Keratinocyte (primary cell): ENCODE data around the gene DCLK1. TPM values are rescaled to one million over a fixed set of nuclear protein-coding genes. Genes with fewer than 3 reads are reported as not detected.

ENCODE experiments used
- DNase-seq: peaks from one replicate; pipeline ENCODE4 v3.0.0-alpha.2; 2011; ENCODE audit warnings: low read depth, missing footprints, low spot score
- FAIRE-seq: peaks from 2 replicates; lab custom pipeline; 2011; peaks lifted over from hg19 to GRCh38; lab: Jason Lieb, UNC
- H2AFZ ChIP-seq: 2 replicates; pipeline ENCODE4 v1.6.0; 2012; ENCODE audit warnings: low read length, control low read depth, inconsistent platforms; ENCODE audit not compliant: control insufficient read depth
- H3K27ac ChIP-seq: 2 replicates; pipeline ENCODE4 v1.5.1; 2011; ENCODE audit warnings: low read length; ENCODE audit not compliant: control insufficient read depth, insufficient read depth
- H3K27me3 ChIP-seq: 3 replicates; pipeline ENCODE4 v1.6.0; 2011; ENCODE audit warnings: low read length; ENCODE audit not compliant: control insufficient read depth, insufficient read depth; ENCODE audit errors: extremely low read depth
- H3K36me3 ChIP-seq, 2 experiments: 2 replicates in 1 of 2; 3 replicates in 1 of 2; pipeline ENCODE4 v1.5.1; 2011; ENCODE audit warnings: low read length in 2 of 2, mild to moderate bottlenecking in 1 of 2; ENCODE audit not compliant: control insufficient read depth in 2 of 2, insufficient read depth in 2 of 2; ENCODE audit errors: extremely low read depth in 1 of 2
- H3K4me1 ChIP-seq: 3 replicates; pipeline ENCODE4 v1.5.1; 2011; ENCODE audit warnings: low read length; ENCODE audit not compliant: control insufficient read depth, insufficient read depth; ENCODE audit errors: extremely low read depth
- H3K4me2 ChIP-seq: 3 replicates; pipeline ENCODE4 v1.6.0; 2011; ENCODE audit warnings: low read depth, low read length; ENCODE audit not compliant: control insufficient read depth, insufficient read depth; ENCODE audit errors: extremely low read depth
- H3K4me3 ChIP-seq, 3 experiments: fragments of 200-600 bp in 1 of 3; sonication (generic) in 1 of 3; 2 replicates in 2 of 3; 3 replicates in 1 of 3; pipeline ENCODE4 v1.5.1; 2011 to 2016; ENCODE audit warnings: low read length in 3 of 3, mild to moderate bottlenecking in 3 of 3, control low read depth in 2 of 3, inconsistent platforms in 1 of 3, low read depth in 1 of 3, mixed read lengths in 1 of 3, mixed run types in 1 of 3, moderate library complexity in 1 of 3; ENCODE audit not compliant: control insufficient read depth in 2 of 3, insufficient read depth in 2 of 3; ENCODE audit errors: extremely low read depth in 1 of 3
- H3K79me2 ChIP-seq: 2 replicates; pipeline ENCODE4 v1.6.0; 2012; ENCODE audit warnings: low read length; ENCODE audit not compliant: control insufficient read depth, insufficient read depth
- H3K9ac ChIP-seq: 3 replicates; pipeline ENCODE4 v1.6.0; 2011; ENCODE audit warnings: low read length; ENCODE audit not compliant: control insufficient read depth, insufficient read depth; ENCODE audit errors: extremely low read depth
- H3K9me1 ChIP-seq: 3 replicates; pipeline ENCODE4 v1.6.0; 2011; ENCODE audit warnings: low read length; ENCODE audit not compliant: control insufficient read depth, insufficient read depth; ENCODE audit errors: extremely low read depth
- H3K9me3 ChIP-seq: 2 replicates; pipeline ENCODE4 v1.5.1; 2012; ENCODE audit warnings: low read depth, low read length; ENCODE audit not compliant: control insufficient read depth
- H4K20me1 ChIP-seq: 3 replicates; pipeline ENCODE4 v1.6.0; 2011; ENCODE audit warnings: low read length; ENCODE audit not compliant: control insufficient read depth, insufficient read depth; ENCODE audit errors: extremely low read depth
- CTCF ChIP-seq, 3 experiments: IDR thresholded peaks in 1 of 3; conservative IDR thresholded peaks in 1 of 3; optimal IDR thresholded peaks in 1 of 3; 2 replicates in 2 of 3; 3 replicates in 1 of 3; pipeline versions ENCODE3 to v1.5.1; 2011; ENCODE audit warnings: low read length in 3 of 3, mild to moderate bottlenecking in 3 of 3, moderate library complexity in 2 of 3, control low read depth in 1 of 3, inconsistent platforms in 1 of 3; ENCODE audit not compliant: insufficient read depth in 2 of 3; ENCODE audit errors: extremely low read depth in 1 of 3
- EZH2 ChIP-seq: IDR thresholded peaks from one replicate; pipeline ENCODE4 v1.6.1; 2012; ENCODE audit warnings: inconsistent platforms, mild to moderate bottlenecking, low read length, moderate library complexity
- dilution Hi-C: fragments of 300-500 bp; cut with MboI; formaldehyde crosslinking; loops from one replicate; pipeline ENCODE4 v1.7.0; 2020; ENCODE audit warnings: low sequenced_read_pairs; ENCODE audit not compliant: extremely low pct_ligation_motif_present
- polyA plus RNA-seq, 5 experiments: library from polyadenylated mRNA; depleted of rRNA in 3 of 5; stranded (reverse) in 3 of 5; stranded (forward) in 1 of 5; unstranded in 1 of 5; fragments of >200 nt; gene quantifications; 1 replicate in 1 of 5; 2 replicates in 3 of 5; 3 replicates in 1 of 5; pipeline versions ENCODE4 v1.2.1 to v1.2.3, GENCODE V29; 2011 to 2012; ENCODE audit warnings: missing spikeins in 2 of 5, low read depth in 1 of 5, low replicate concordance in 1 of 5

The DCLK1 gene
- polyA plus RNA-seq, 1 donor (not counting 4 experiments of a cell fraction or from before 2014, with no cell fraction given), result 0.04 TPM

- no peak overlapping the region for H3K4me3 ChIP-seq
- no peak for FAIRE-seq
- no peak overlapping the region for H3K9ac ChIP-seq
- H4K20me1 ChIP-seq, result no peaks in the 10 kb centered on the region
- H3K4me1 ChIP-seq, result no peaks in the 10 kb centered on the region
- H3K9me3 ChIP-seq, result no peaks in the 10 kb centered on the region
- no peaks in the 10 kb centered on the region for H3K9me1 ChIP-seq
- no peaks in the 10 kb centered on the region for H3K36me3 ChIP-seq
- no peak overlapping the region for H3K4me2 ChIP-seq
- DNase-seq, result no peak
- TF ChIP-seq EZH2 (no peak), CTCF (optimal IDR thresholded peaks at IDR 0.05 in 1 of 3, IDR thresholded peaks at IDR 0.05 in 1 of 3, conservative IDR thresholded peaks at IDR 0.05 in 1 of 3; ENCODE audit: extremely low read depth in 1 of 3, insufficient read depth in 2 of 3, low read length in 3 of 3) (no peak)
- no peak overlapping the region for H3K27ac ChIP-seq
- no peaks in the 10 kb centered on the region for H3K79me2 ChIP-seq
- H3K27me3 ChIP-seq, result no peaks in the 10 kb centered on the region
- no peak overlapping the region for H2AFZ ChIP-seq
- dilution Hi-C loops, result no loop called here
Measured at GRCh38 chr13:35917942-35918645, 213.1 kb downstream of the DCLK1 start.

- Histone ChIP-seq H3K4me1 (no peaks in the 10 kb centered on the region), H3K27me3 (no peaks in the 10 kb centered on the region), H3K9me1 (no peaks in the 10 kb centered on the region), H2AFZ (peak overlapping the region; percentile 3), H3K79me2 (no peaks in the 10 kb centered on the region), H3K36me3 (no peaks in the 10 kb centered on the region), H3K4me2 (no peak overlapping the region), H3K9ac (no peak overlapping the region), H3K27ac (no peak overlapping the region), H3K4me3 (no peak overlapping the region), H4K20me1 (no peaks in the 10 kb centered on the region), H3K9me3 (no peaks in the 10 kb centered on the region)
- DNase-seq, result no peak
- TF ChIP-seq EZH2, result no peak
- TF ChIP-seq CTCF (optimal IDR thresholded peaks at IDR 0.05 in 1 of 3, IDR thresholded peaks at IDR 0.05 in 1 of 3, conservative IDR thresholded peaks at IDR 0.05 in 1 of 3; ENCODE audit: extremely low read depth in 1 of 3, insufficient read depth in 2 of 3, low read length in 3 of 3), result no peak
- FAIRE-seq, result no peak
- dilution Hi-C loops, result no loop called here
Measured at GRCh38 chr13:35917252-35917941, 213.8 kb downstream of the DCLK1 start.
